K562 (cell line): Measurements from ENCODE around the gene MAST4. TPM values are rescaled to one million over a fixed set of nuclear protein-coding genes. Genes with fewer than 3 reads are reported as not detected.
A peak's percentile ranks its signal among the peaks of the same experiment; 100 is the strongest.

Experiments used
- CC2D1A ChIP-seq: fragments of 450-650 bp; IDR thresholded peaks from 2 replicates; pipeline ENCODE4 v1.6.1; 2017; ENCODE audit warnings: mild to moderate bottlenecking
- CCAR2 ChIP-seq: fragments of 200-400 bp; formaldehyde crosslinking; IDR thresholded peaks from 2 replicates; pipeline ENCODE4 v1.6.1; 2017; ENCODE audit warnings: mild to moderate bottlenecking, low read depth, low read length
- HDAC1 ChIP-seq, 2 experiments: fragments of 450-650 bp; IDR thresholded peaks; 2 replicates each; pipeline ENCODE4 v1.6.1; 2016 to 2017; ENCODE audit warnings: inconsistent platforms in 1 of 2, mild to moderate bottlenecking in 1 of 2, moderate library complexity in 1 of 2
- HDAC6 ChIP-seq: IDR thresholded peaks from 2 replicates; pipeline ENCODE4 v1.6.1; 2012; ENCODE audit warnings: low read depth, mild to moderate bottlenecking, control low read depth, inconsistent platforms, low read length, moderate library complexity
- MXI1 ChIP-seq: IDR thresholded peaks from 2 replicates; pipeline ENCODE4 v1.6.1; 2011; ENCODE audit warnings: low read depth, mild to moderate bottlenecking, improper control_type of control experiment, low read length
- RBM39 ChIP-seq: fragments of 200-400 bp; formaldehyde crosslinking; optimal IDR thresholded peaks from 2 replicates; pipeline ENCODE3; 2018; ENCODE audit warnings: low read depth, low read length
- SMAD4 ChIP-seq: fragments of 250-450 bp; sonication (Bioruptor Pico); conservative IDR thresholded peaks from 2 replicates; pipeline ENCODE4 v1.8.0; 2021; ENCODE audit warnings: inconsistent platforms, mild to moderate bottlenecking, moderate library complexity
- ZNF764 ChIP-seq: fragments of 250-450 bp; sonication (Bioruptor Pico); IDR thresholded peaks from 2 replicates; pipeline ENCODE4 v1.4.0; 2020; ENCODE audit warnings: low read depth, mild to moderate bottlenecking, moderate library complexity
- polyA plus RNA-seq, 8 experiments: library from polyadenylated mRNA; depleted of rRNA in 4 of 8; stranded (reverse) in 5 of 8; unstranded in 3 of 8; fragments of >200 nt; fragmentation: Nextera tagmentation in 2 of 8; fragmentation: Illumina TruSeq in 1 of 8; extraction: Ambion mirVana in 2 of 8; extraction: Trizol in 1 of 8; gene quantifications; 2 replicates each; pipeline versions ENCODE4 v1.2.1 to v1.2.3, GENCODE V29; 2011 to 2014; ENCODE audit warnings: inconsistent platforms in 1 of 8, missing spikeins in 1 of 8
- total RNA-seq, 7 experiments: library from RNA; depleted of rRNA in 6 of 7; stranded (reverse); fragments of >200 nt in 6 of 7; fragmentation: Illumina TruSeq in 2 of 7; extraction: Trizol in 2 of 7; gene quantifications; 2 replicates each; pipeline versions ENCODE4 v1.2.1 to v1.2.3, GENCODE V29; 2011 to 2021; ENCODE audit warnings: low replicate concordance in 1 of 7
- TF ChIP-seq, protein P1 (sequence below), 2 experiments: fragments of 450-650 bp in 1 of 2; sonication (generic) in 1 of 2; formaldehyde crosslinking in 1 of 2; IDR thresholded peaks; 2 replicates each; pipeline versions ENCODE4 v1.7.1 to v1.9.0; 2016 to 2022; ENCODE audit warnings: inconsistent platforms in 1 of 2, mild to moderate bottlenecking in 1 of 2, missing genetic modification reagents in 1 of 2
- TF ChIP-seq, protein P2 (sequence below), 2 experiments: fragments of 450-650 bp in 1 of 2; sonication (generic) in 1 of 2; formaldehyde crosslinking; conservative IDR thresholded peaks; 2 replicates each; pipeline versions ENCODE4 v1.4.0 to v1.8.1; 2020 to 2022; ENCODE audit warnings: mild to moderate bottlenecking in 1 of 2, missing genetic modification reagents in 1 of 2
- TF ChIP-seq, protein P3 (sequence below): fragments of 250-450 bp; sonication (Bioruptor Pico); IDR thresholded peaks from 2 replicates; pipeline ENCODE4 v1.6.1; 2021; ENCODE audit warnings: mild to moderate bottlenecking

MAST4 gene
- total and polyA plus RNA-seq, 9 of the 15 experiments (the other 6 are each of a cell fraction or from before 2014, with no cell fraction given) = 0.88 to 10.1 (median 5.2) TPM

DNA sequence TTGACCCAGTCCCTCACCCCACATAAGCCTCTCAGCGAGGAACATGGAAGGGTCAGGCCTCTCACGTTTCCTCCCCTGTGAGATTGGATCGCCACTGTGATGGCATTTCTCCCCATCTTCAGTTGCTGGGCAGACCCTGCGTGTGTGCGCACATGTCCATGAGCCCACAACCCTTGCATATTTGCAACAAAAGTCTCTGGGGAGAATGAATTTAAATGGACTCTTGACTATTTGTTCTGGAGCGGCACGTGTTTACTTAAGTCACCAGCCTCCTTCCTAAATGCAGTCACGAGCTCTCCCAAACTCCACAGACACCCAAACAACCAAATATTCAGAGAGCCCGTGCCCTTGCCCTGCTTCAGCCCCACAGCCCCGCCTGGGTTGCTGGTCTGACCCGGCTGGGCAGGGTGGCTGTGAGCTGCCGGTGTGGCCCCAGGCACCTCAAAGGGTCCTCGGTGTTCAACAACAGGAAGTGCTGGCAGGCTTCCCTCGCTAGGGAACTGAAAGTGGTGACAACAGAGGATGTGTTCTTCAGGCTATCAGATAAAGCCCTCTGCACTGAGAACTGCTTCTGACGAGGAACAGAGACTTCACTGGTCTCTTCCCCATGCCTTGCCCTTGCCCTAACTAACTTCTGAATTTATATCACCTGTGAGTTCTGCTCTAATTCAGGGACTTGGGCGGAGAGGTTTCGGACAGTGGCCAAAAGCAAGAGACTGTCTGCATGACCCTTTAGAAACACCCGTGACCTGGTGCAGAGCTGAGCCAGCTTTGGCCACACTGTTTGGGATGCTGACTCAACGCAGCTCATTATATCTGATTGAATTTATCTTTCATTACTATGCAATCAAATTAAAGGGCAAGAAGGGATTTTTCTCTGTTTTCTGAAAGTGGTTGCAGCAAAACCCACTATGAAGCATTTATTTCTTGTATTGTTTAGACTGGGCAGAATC is 619.6 kb downstream of the MAST4 start (continued):
- TF ChIP-seq, protein P1, sequence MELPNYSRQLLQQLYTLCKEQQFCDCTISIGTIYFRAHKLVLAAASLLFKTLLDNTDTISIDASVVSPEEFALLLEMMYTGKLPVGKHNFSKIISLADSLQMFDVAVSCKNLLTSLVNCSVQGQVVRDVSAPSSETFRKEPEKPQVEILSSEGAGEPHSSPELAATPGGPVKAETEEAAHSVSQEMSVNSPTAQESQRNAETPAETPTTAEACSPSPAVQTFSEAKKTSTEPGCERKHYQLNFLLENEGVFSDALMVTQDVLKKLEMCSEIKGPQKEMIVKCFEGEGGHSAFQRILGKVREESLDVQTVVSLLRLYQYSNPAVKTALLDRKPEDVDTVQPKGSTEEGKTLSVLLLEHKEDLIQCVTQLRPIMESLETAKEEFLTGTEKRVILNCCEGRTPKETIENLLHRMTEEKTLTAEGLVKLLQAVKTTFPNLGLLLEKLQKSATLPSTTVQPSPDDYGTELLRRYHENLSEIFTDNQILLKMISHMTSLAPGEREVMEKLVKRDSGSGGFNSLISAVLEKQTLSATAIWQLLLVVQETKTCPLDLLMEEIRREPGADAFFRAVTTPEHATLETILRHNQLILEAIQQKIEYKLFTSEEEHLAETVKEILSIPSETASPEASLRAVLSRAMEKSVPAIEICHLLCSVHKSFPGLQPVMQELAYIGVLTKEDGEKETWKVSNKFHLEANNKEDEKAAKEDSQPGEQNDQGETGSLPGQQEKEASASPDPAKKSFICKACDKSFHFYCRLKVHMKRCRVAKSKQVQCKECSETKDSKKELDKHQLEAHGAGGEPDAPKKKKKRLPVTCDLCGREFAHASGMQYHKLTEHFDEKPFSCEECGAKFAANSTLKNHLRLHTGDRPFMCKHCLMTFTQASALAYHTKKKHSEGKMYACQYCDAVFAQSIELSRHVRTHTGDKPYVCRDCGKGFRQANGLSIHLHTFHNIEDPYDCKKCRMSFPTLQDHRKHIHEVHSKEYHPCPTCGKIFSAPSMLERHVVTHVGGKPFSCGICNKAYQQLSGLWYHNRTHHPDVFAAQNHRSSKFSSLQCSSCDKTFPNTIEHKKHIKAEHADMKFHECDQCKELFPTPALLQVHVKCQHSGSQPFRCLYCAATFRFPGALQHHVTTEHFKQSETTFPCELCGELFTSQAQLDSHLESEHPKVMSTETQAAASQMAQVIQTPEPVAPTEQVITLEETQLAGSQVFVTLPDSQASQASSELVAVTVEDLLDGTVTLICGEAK (IDR thresholded peaks at IDR 0.05) = 0 out of 2 replicates have a peak, but pooled peaks have one; percentile 32
- TF ChIP-seq, protein P1 (CRISPR knock-in tag; IDR thresholded peaks at IDR 0.05) = no peak
- TF ChIP-seq CC2D1A (no peak), HDAC1 (IDR thresholded peaks at IDR 0.05) (no peak), RBM39 (no peak), CCAR2 (no peak), HDAC6 (no peak), ZNF764 (CRISPR knock-in tag) (no peak), MXI1 (no peak), SMAD4 (CRISPR knock-in tag) (0 out of 2 replicates have a peak, but pooled peaks have one; percentile 32)
- TF ChIP-seq, protein P2, sequence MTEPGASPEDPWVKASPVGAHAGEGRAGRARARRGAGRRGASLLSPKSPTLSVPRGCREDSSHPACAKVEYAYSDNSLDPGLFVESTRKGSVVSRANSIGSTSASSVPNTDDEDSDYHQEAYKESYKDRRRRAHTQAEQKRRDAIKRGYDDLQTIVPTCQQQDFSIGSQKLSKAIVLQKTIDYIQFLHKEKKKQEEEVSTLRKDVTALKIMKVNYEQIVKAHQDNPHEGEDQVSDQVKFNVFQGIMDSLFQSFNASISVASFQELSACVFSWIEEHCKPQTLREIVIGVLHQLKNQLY (CRISPR knock-in tag; conservative IDR thresholded peaks at IDR 0.05) = no peak
- TF ChIP-seq, protein P3, sequence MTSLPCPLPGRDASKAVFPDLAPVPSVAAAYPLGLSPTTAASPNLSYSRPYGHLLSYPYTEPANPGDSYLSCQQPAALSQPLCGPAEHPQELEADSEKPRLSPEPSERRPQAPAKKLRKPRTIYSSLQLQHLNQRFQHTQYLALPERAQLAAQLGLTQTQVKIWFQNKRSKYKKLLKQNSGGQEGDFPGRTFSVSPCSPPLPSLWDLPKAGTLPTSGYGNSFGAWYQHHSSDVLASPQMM = no peak
